Neural progenitor cell (in vitro differentiated cells): ENCODE measurements around the gene ZNF574.

Experiments
- CTCF ChIP-seq: fragments of 200-600 bp; sonication (generic); IDR thresholded peaks from 2 replicates; pipeline ENCODE4 v1.5.1; 2017; ENCODE audit warnings: antibody characterized with exemption, mild to moderate bottlenecking
- EZH2 ChIP-seq: fragments of 200-600 bp; sonication (generic); IDR thresholded peaks from 2 replicates; pipeline ENCODE4 v1.6.1; 2017; ENCODE audit warnings: antibody characterized with exemption, mild to moderate bottlenecking, moderate library complexity
- EZH2phosphoT487 ChIP-seq: fragments of 200-600 bp; sonication (generic); IDR thresholded peaks from 2 replicates; pipeline ENCODE4 v1.6.1; 2017; ENCODE audit warnings: antibody characterized with exemption

GRCh38 chr19:42086188-42086736 lies 10.3 kb downstream of the ZNF574 start:
- TF ChIP-seq CTCF (no peak), EZH2 (no peak), EZH2phosphoT487 (no peak)
